T-cell (primary cell): ENCODE data around the gene SLC22A13. TPM values are rescaled to one million over a fixed set of nuclear protein-coding genes. Genes with fewer than 3 reads are reported as not detected.
"Not testable (repeated sequence)": the region's sequence is repeated elsewhere in the genome, so short reads cannot be mapped to it uniquely, and the experiment has no call there.

ENCODE experiments used
- ATAC-seq, 4 experiments: fragments of 200-7000 bp in 3 of 4; fragments of 150-1000 bp in 1 of 4; cut with Tn5 transposase; replicated peaks in 1 of 4; 1 replicate in 3 of 4; 2 replicates in 1 of 4; pipeline ENCODE4 v1.10.0; 2021; ENCODE audit warnings: moderate library complexity in 3 of 4, mild to moderate bottlenecking in 2 of 4, moderate number of reproducible peaks in 1 of 4
- CTCF ChIA-PET, 2 donors: fragments of 300-600 bp; sonication (Branson Sonifier 250); formaldehyde crosslinking; loops; one replicate each; lab custom pipeline; 2022; ENCODE audit warnings: antibody characterized with exemption in 2 of 2; lab: Charles Lee
- POLR2A ChIA-PET, 2 donors: fragments of 300-600 bp; sonication (Branson Sonifier 250); formaldehyde crosslinking; loops; one replicate each; lab custom pipeline; 2022; ENCODE audit warnings: antibody characterized with exemption in 2 of 2; lab: Charles Lee
- DNase-seq, 35 experiments: peaks; one replicate each; pipeline versions ENCODE4 v3.0.0 to v3.0.0-alpha.2; 2013 to 2023
- H3K27ac ChIP-seq: one replicate; pipeline ENCODE4 v1.5.1; 2013; ENCODE audit warnings: low read length
- H3K27me3 ChIP-seq, 2 experiments: replicated peaks in 1 of 2; 1 replicate in 1 of 2; 2 replicates in 1 of 2; pipeline versions ENCODE4 v1.6.1 to v1.7.0; 2013; ENCODE audit warnings: low read length in 1 of 2, mixed read lengths in 1 of 2; ENCODE audit not compliant: control insufficient read depth in 2 of 2, insufficient read depth in 2 of 2; ENCODE audit errors: extremely low read depth in 1 of 2
- H3K36me3 ChIP-seq, 2 donors: 1 replicate in 1 of 2; 2 replicates in 1 of 2; pipeline versions ENCODE4 v1.6.1 to v1.7.0; 2013; ENCODE audit warnings: low read length in 1 of 2; ENCODE audit not compliant: control insufficient read depth in 2 of 2, insufficient read depth in 1 of 2; ENCODE audit errors: extremely low read depth in 1 of 2
- H3K4me1 ChIP-seq, 2 experiments: 1 replicate in 1 of 2; 2 replicates in 1 of 2; pipeline versions ENCODE4 v1.6.1 to v1.7.0; 2013; ENCODE audit warnings: low read length in 2 of 2, mixed read lengths in 1 of 2; ENCODE audit not compliant: insufficient read depth in 2 of 2, control insufficient read depth in 1 of 2; ENCODE audit errors: extremely low read depth in 1 of 2
- H3K4me3 ChIP-seq, 2 donors: 1 replicate in 1 of 2; 2 replicates in 1 of 2; pipeline versions ENCODE4 v1.5.1 to v1.7.0; 2013; ENCODE audit warnings: mild to moderate bottlenecking in 2 of 2, low read length in 1 of 2, moderate library complexity in 1 of 2; ENCODE audit not compliant: control insufficient read depth in 1 of 2; ENCODE audit errors: extremely low read depth in 1 of 2
- H3K9me3 ChIP-seq: 2 replicates; pipeline ENCODE4 v1.7.0; 2013
- H3K27ac Mint-ChIP-seq, 2 donors: one replicate each; pipeline ENCODE4 v1.8.0; 2020 to 2021; ENCODE audit warnings: mild to moderate bottlenecking in 2 of 2, mixed read lengths in 2 of 2
- H3K27me3 Mint-ChIP-seq, 2 donors: one replicate each; pipeline ENCODE4 v1.8.0; 2021 to 2022; ENCODE audit warnings: mixed read lengths in 2 of 2
- H3K36me3 Mint-ChIP-seq: one replicate; pipeline ENCODE4 v1.8.0; 2021; ENCODE audit warnings: mixed read lengths
- H3K4me1 Mint-ChIP-seq, 3 donors: one replicate each; pipeline ENCODE4 v1.8.0; 2020 to 2022; ENCODE audit warnings: mixed read lengths in 3 of 3, mild to moderate bottlenecking in 1 of 3
- H3K4me3 Mint-ChIP-seq, 3 donors: one replicate each; pipeline ENCODE4 v1.8.0; 2020 to 2022; ENCODE audit warnings: mild to moderate bottlenecking in 3 of 3, mixed read lengths in 3 of 3, moderate library complexity in 3 of 3
- H3K9me3 Mint-ChIP-seq, 3 donors: one replicate each; pipeline ENCODE4 v1.8.0; 2020 to 2022; ENCODE audit warnings: mixed read lengths in 3 of 3
- WGBS: methylation state at CpG from one replicate; pipeline ENCODE4 v1.1.5; 2013; ENCODE audit warnings: missing lambda C conversion rate; ENCODE audit not compliant: insufficient coverage; 5-methylcytosine and 5-hydroxymethylcytosine counted together
- total RNA-seq, 35 experiments: library from RNA in 6 of 35; stranded (reverse) in 6 of 35; fragments of 120-200 nt in 1 of 35; gene quantifications; one replicate each; pipeline versions ENCODE4 v1.2.1 to v1.2.4 and lab custom pipeline; 2013 to 2026

The SLC22A13 gene
- total RNA-seq, 5 donors from 2014 or later (not counting 1 experiment from before 2014, with no cell fraction given) = 0.35 to 0.79 (median 0.68) TPM

GRCh38 chr3:38242812-38243211, 22.8 kb upstream of the SLC22A13 start:
- H3K4me3 ChIP-seq, H3K4me3 Mint-ChIP-seq, DNase-seq, H3K4me1 Mint-ChIP-seq, H3K27ac Mint-ChIP-seq, H3K27me3 Mint-ChIP-seq, H3K9me3 ChIP-seq, H3K4me1 ChIP-seq, POLR2A ChIA-PET, ATAC-seq, H3K27me3 ChIP-seq, H3K27ac ChIP-seq: not testable (repeated sequence)
- CTCF ChIA-PET = interaction anchor here in 1 of 2 donors (1.3 kb wide), 1 partner anchor 10 kb away, joined by 4 read pairs; no protein-coding TSS in a partner anchor
- no CpG with 5 or more reads among the region's 4 CpGs for WGBS
- Mint-ChIP-seq H3K36me3 (peaks cover 64% of the 10 kb centered on the region), H3K9me3 (peaks cover 0 to 17% (median 5%) of the 10 kb centered on the region in 3 donors)
- H3K36me3 ChIP-seq = peaks cover 8 to 35% of the 10 kb centered on the region in 2 donors

GRCh38 chr3:38245930-38246329, 19.7 kb upstream of the SLC22A13 start:
- Histone ChIP-seq H3K27ac (no peak overlapping the region), H3K9me3 (no peaks in the 10 kb centered on the region), H3K4me1 (no peaks in the 10 kb centered on the region), H3K36me3 (peaks cover under 1 to 49% of the 10 kb centered on the region in 2 donors), H3K4me3 (no peak overlapping the region), H3K27me3 (no peaks in the 10 kb centered on the region)
- H3K9me3 Mint-ChIP-seq = no peaks in the 10 kb centered on the region
- no peak overlapping the region for H3K4me3 Mint-ChIP-seq
- H3K4me1 Mint-ChIP-seq = peaks cover 0 to 6% (median 3%) of the 10 kb centered on the region in 3 donors
- peaks cover 54% of the 10 kb centered on the region for H3K36me3 Mint-ChIP-seq
- ChIA-PET CTCF (no interaction called here), POLR2A (no interaction called here)
- H3K27me3 Mint-ChIP-seq = no peaks in the 10 kb centered on the region
- no CpG with 5 or more reads among the region's 4 CpGs for WGBS
- H3K27ac Mint-ChIP-seq = no peak overlapping the region
- ATAC-seq (no peak), DNase-seq (no peak)

- CTCF ChIA-PET = interaction anchor here (0.6 to 0.7 kb wide), 3 partner anchors 15 to 399 kb away, joined by 3 to 6 read pairs (median 3); no protein-coding TSS in a partner anchor
- H3K4me3 ChIP-seq = no peak overlapping the region
- H3K27me3 Mint-ChIP-seq = no peaks in the 10 kb centered on the region
Observed at GRCh38 chr3:38247366-38248035, 18.1 kb upstream of the SLC22A13 start.

GRCh38 chr3:38250198-38250597, 15.4 kb upstream of the SLC22A13 start:
- DNase-seq (no peak), ATAC-seq (no peak)
- H3K27me3 Mint-ChIP-seq = no peaks in the 10 kb centered on the region
- POLR2A ChIA-PET = no interaction called here
- Histone ChIP-seq H3K4me1 (no peaks in the 10 kb centered on the region), H3K27ac (no peak overlapping the region), H3K4me3 (no peak overlapping the region), H3K9me3 (no peaks in the 10 kb centered on the region), H3K36me3 (peaks cover 12 to 87% of the 10 kb centered on the region in 2 donors), H3K27me3 (no peaks in the 10 kb centered on the region)
- H3K36me3 Mint-ChIP-seq = peaks cover 75% of the 10 kb centered on the region
- no peak overlapping the region for H3K27ac Mint-ChIP-seq
- peaks cover 0 to 6% (median 3%) of the 10 kb centered on the region in 3 donors for H3K4me1 Mint-ChIP-seq
- CTCF ChIA-PET = interaction anchor here in 1 of 2 donors (0.6 kb wide), 1 partner anchor 85 kb away, joined by 3 read pairs; no protein-coding TSS in a partner anchor
- no CpG with 5 or more reads among the region's 2 CpGs for WGBS
- H3K4me3 Mint-ChIP-seq = no peak overlapping the region
- no peaks in the 10 kb centered on the region for H3K9me3 Mint-ChIP-seq

More at GRCh38 chr3:38247366-38248035, 18.1 kb upstream of the SLC22A13 start:
- POLR2A ChIA-PET = no interaction called here
- peaks cover 6 to 64% of the 10 kb centered on the region in 2 donors for H3K36me3 ChIP-seq
- H3K4me1 ChIP-seq = no peaks in the 10 kb centered on the region
- H3K9me3 ChIP-seq = no peaks in the 10 kb centered on the region
- no peaks in the 10 kb centered on the region for H3K27me3 ChIP-seq
- H3K27ac Mint-ChIP-seq = peak overlapping the region; percentile 4 to 6
- no peak overlapping the region for H3K4me3 Mint-ChIP-seq
- H3K36me3 Mint-ChIP-seq = peaks cover 62% of the 10 kb centered on the region
- H3K27ac ChIP-seq = no peak overlapping the region
- H3K9me3 Mint-ChIP-seq = no peaks in the 10 kb centered on the region
- DNase-seq = no peak
- peaks cover 0 to 6% (median 3%) of the 10 kb centered on the region in 3 donors for H3K4me1 Mint-ChIP-seq
- no peak for ATAC-seq

- no peaks in the 10 kb centered on the region for H3K9me3 Mint-ChIP-seq
- ATAC-seq (no peak), DNase-seq (no peak)
- H3K27me3 Mint-ChIP-seq = no peaks in the 10 kb centered on the region
- H3K27ac Mint-ChIP-seq = peak overlapping the region in 1 of 2 donors; percentile 18
- Histone ChIP-seq H3K27ac (no peak overlapping the region), H3K36me3 (peaks cover 16 to 79% of the 10 kb centered on the region in 2 donors), H3K4me1 (no peaks in the 10 kb centered on the region), H3K27me3 (no peaks in the 10 kb centered on the region), H3K9me3 (no peaks in the 10 kb centered on the region), H3K4me3 (no peak overlapping the region)
- H3K4me3 Mint-ChIP-seq = no peak overlapping the region
- CTCF ChIA-PET = no interaction called here
- peaks cover 77% of the 10 kb centered on the region for H3K36me3 Mint-ChIP-seq
- WGBS = 100% methylated on average over 1 of the region's 4 CpGs
- peaks cover 0 to 6% (median 5%) of the 10 kb centered on the region in 3 donors for H3K4me1 Mint-ChIP-seq
- POLR2A ChIA-PET = no interaction called here
Observed at GRCh38 chr3:38251197-38251596, 14.4 kb upstream of the SLC22A13 start.

- Histone ChIP-seq H3K27me3 (no peaks in the 10 kb centered on the region), H3K9me3 (no peaks in the 10 kb centered on the region), H3K4me1 (peaks cover 0 to 2% of the 10 kb centered on the region in 2 experiments), H3K4me3 (no peak overlapping the region), H3K36me3 (peaks cover 16 to 58% of the 10 kb centered on the region in 2 donors), H3K27ac (no peak overlapping the region)
- Mint-ChIP-seq H3K27me3 (no peaks in the 10 kb centered on the region), H3K4me1 (peaks cover 0 to 21% (median 16%) of the 10 kb centered on the region in 3 donors), H3K36me3 (peaks cover 61% of the 10 kb centered on the region), H3K9me3 (no peaks in the 10 kb centered on the region), H3K27ac (no peak overlapping the region), H3K4me3 (no peak overlapping the region)
- no peak for DNase-seq
- ATAC-seq = no peak
- no CpG with 5 or more reads among the region's 4 CpGs for WGBS
- POLR2A ChIA-PET = no interaction called here
- CTCF ChIA-PET = no interaction called here
Observed at GRCh38 chr3:38253704-38254103, 11.9 kb upstream of the SLC22A13 start.
